Measurements from ENCODE around the gene SHROOM3. TPM values are rescaled to one million over a fixed set of nuclear protein-coding genes. Genes with fewer than 3 reads are reported as not detected.

SHROOM3 gene
- total RNA-seq, 2 donors from 2014 or later, result 142 to 160 TPM

DNA sequence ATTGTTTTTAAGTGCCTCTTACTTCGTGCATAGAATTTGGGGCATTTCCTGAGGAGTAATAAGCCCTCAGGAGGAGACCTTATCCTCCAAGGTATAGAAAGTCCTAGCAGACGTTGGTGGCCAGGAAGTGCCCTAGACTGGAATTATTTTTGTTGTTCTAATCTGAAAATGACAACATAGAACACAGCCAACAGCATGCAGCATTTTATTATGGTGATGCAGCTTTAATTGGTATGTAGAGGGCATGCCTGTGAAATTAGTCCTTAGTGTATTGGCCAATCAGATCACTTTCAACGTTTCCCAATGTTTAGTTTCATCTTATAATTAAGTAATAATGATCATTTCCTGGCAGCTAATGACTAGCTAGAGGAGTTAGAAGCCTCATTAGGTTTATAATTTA lies 199.2 kb downstream of the SHROOM3 start:
- no peak overlapping the region for H3K27ac ChIP-seq
- intact Hi-C loops (cut with DNase I), result no loop called here

DNA sequence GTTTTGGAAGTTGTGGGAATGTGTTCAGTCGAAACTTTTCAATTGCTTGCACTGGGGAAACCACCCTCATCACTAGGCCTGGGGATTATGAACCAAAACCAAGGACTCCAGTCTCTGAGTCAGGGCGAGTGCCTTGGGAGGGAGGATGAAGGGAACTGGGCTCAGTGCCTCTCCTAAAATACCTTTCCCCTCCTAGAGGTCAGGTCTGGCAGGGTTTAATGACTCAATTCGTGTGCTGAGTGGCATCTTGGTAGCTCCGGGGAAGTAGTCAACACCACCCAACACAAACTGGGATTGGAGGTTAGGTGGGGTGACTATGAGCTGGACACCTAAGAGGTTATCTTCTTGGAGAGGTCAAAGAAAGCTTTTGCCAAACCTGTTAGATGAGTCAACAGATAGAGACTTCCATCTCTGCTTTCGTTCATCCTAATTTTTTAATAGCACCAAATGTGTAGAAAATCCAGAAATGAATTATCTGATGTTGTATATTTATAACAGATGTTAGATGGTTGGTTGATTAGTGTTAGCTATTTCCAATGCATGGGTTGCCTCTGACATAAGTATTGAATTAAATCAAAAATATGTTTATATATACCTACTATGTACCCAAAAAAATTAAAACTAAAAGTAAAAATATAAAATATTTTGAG lies 202.8 kb downstream of the SHROOM3 start:
- TF ChIP-seq, protein P1, sequence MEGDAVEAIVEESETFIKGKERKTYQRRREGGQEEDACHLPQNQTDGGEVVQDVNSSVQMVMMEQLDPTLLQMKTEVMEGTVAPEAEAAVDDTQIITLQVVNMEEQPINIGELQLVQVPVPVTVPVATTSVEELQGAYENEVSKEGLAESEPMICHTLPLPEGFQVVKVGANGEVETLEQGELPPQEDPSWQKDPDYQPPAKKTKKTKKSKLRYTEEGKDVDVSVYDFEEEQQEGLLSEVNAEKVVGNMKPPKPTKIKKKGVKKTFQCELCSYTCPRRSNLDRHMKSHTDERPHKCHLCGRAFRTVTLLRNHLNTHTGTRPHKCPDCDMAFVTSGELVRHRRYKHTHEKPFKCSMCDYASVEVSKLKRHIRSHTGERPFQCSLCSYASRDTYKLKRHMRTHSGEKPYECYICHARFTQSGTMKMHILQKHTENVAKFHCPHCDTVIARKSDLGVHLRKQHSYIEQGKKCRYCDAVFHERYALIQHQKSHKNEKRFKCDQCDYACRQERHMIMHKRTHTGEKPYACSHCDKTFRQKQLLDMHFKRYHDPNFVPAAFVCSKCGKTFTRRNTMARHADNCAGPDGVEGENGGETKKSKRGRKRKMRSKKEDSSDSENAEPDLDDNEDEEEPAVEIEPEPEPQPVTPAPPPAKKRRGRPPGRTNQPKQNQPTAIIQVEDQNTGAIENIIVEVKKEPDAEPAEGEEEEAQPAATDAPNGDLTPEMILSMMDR (IDR thresholded peaks at IDR 0.05), result no peak
- no peaks in the 10 kb centered on the region for H3K9me3 ChIP-seq
- H3K36me3 ChIP-seq, result no peaks in the 10 kb centered on the region
- H3K9ac ChIP-seq (ENCODE audit: low read depth in 2 of 2, low read length in 2 of 2), result no peak overlapping the region
- no peak overlapping the region for H3K4me3 ChIP-seq
- intact Hi-C loops (cut with DNase I), result no loop called here
- H3K27ac ChIP-seq, result no peak overlapping the region
- DNase-seq, result no peak
- H3K4me1 ChIP-seq, result no peaks in the 10 kb centered on the region
- H3K27me3 ChIP-seq, result no peaks in the 10 kb centered on the region

More for the DNA sequence above, 199.2 kb downstream of the SHROOM3 start:
- Histone ChIP-seq H3K9me3 (no peaks in the 10 kb centered on the region), H3K9ac (ENCODE audit: low read depth in 2 of 2, low read length in 2 of 2) (no peak overlapping the region), H3K36me3 (no peaks in the 10 kb centered on the region), H3K27me3 (no peaks in the 10 kb centered on the region), H3K4me1 (no peaks in the 10 kb centered on the region), H3K4me3 (no peak overlapping the region)
- TF ChIP-seq, protein P1 (IDR thresholded peaks at IDR 0.05), result no peak
- DNase-seq, result no peak

DNA sequence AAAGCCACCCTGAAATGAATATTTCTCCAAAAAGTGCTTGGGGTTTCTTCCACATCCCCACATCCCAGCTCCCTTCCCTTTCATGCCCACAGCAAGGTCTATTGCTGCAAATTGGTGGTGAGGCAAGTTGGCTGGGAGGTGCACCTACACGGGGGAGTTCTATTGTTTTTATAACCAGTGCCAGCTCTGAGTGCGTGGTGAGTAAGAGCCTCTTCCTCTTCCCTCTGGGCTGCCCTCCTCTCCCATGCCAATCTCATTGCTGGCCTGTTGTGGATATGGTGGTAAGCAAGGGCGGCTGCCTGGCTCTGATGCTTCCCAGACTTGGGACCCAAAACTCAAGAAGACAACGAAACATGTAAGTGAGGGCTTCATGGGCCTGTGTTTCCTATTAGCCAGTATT lies 204.3 kb downstream of the SHROOM3 start:
- H3K9ac ChIP-seq (ENCODE audit: low read depth in 2 of 2, low read length in 2 of 2), result no peak overlapping the region

DNA sequence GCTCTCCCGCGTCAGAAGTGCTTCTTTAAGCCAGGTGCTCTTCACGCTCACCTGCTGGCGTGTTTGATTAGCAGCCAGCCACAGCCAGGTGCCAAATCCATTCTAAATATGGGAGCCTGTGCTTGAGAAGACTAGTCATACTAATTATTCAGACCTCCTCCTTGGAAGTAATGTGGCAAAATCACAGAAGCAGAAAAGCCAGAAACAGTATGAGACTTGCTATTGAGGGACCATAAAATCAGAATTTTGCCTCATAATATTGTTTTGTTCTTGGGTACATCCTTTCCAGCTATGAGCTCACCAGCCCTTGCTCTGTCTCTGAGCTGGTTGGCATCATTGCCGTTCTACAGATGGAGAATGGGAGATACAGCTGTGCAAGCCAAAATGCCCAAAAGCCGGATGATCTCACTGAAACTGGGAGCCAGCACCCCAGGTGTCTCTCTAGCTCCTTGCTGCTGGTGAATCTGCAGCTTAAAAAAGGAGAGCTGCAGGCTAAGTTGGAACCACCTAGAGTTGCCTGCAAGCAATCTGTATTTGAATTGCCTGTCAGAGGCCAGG lies 205.4 kb downstream of the SHROOM3 start:
- no peaks in the 10 kb centered on the region for H3K27me3 ChIP-seq
- H3K27ac ChIP-seq, result no peak overlapping the region
- intact Hi-C loops (cut with DNase I), result no loop called here
- DNase-seq, result no peak
- H3K4me1 ChIP-seq, result no peaks in the 10 kb centered on the region
- no peaks in the 10 kb centered on the region for H3K36me3 ChIP-seq
- H3K9me3 ChIP-seq, result no peaks in the 10 kb centered on the region
- TF ChIP-seq, protein P1 (IDR thresholded peaks at IDR 0.05), result no peak
- no peak overlapping the region for H3K9ac ChIP-seq (ENCODE audit: low read depth in 2 of 2, low read length in 2 of 2)
- H3K4me3 ChIP-seq, result no peak overlapping the region

More for the DNA sequence above, 204.3 kb downstream of the SHROOM3 start:
- Histone ChIP-seq H3K27ac (no peak overlapping the region), H3K36me3 (no peaks in the 10 kb centered on the region), H3K9me3 (no peaks in the 10 kb centered on the region), H3K27me3 (no peaks in the 10 kb centered on the region), H3K4me1 (no peaks in the 10 kb centered on the region), H3K4me3 (no peak overlapping the region)
- no peak for DNase-seq
- TF ChIP-seq, protein P1 (IDR thresholded peaks at IDR 0.05), result no peak
- intact Hi-C loops (cut with DNase I), result no loop called here

DNA sequence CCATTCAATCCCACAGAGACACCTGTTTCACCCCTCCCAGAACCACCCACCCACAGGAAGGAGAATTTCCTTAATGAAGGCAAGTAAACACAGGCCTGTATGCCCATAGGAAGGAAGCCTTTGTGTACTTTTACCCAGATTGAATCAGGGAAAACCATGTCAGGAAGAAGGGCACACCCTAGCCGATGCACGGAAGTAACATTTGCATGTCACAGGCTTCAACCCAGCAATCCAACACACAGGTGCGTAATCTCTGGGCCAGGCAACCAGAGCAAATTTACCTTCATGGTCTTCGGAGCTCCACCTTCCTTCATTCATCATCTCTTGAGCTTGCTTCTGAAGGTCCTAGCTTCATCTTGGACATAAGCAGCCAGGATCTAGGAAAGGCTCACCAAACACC lies 206.3 kb downstream of the SHROOM3 start:
- Histone ChIP-seq H3K9ac (ENCODE audit: low read depth in 2 of 2, low read length in 2 of 2) (no peak overlapping the region), H3K36me3 (no peaks in the 10 kb centered on the region), H3K27me3 (no peaks in the 10 kb centered on the region), H3K9me3 (no peaks in the 10 kb centered on the region), H3K4me3 (no peak overlapping the region), H3K27ac (no peak overlapping the region), H3K4me1 (no peaks in the 10 kb centered on the region)
- TF ChIP-seq, protein P1 (IDR thresholded peaks at IDR 0.05), result no peak
- intact Hi-C loops (cut with DNase I), result no loop called here
- DNase-seq, result peak; percentile 39

Measured in colonic mucosa (tissue), 4 donors.